SK-N-SH (cell line): ENCODE measurements around the gene SLC24A4. TPM values are rescaled to one million over a fixed set of nuclear protein-coding genes. Genes with fewer than 3 reads are reported as not detected.

Experiments
- CTCF ChIA-PET: fragments of 300-600, 350-600 bp; formaldehyde crosslinking; extraction: SDS; loops from one replicate; lab custom pipeline; 2021; lab: Yijun Ruan, JAX
- POLR2A ChIA-PET: fragments of 350-600 bp; sonication (Branson Sonifier 250); formaldehyde crosslinking; extraction: SDS; loops from one replicate; lab custom pipeline; 2020; ENCODE audit warnings: antibody characterized with exemption, inconsistent platforms; lab: Yijun Ruan, JAX
- DNase-seq: peaks from one replicate; pipeline ENCODE4 v3.0.0; 2012
- H2AFZ ChIP-seq: fragments of 200-600 bp; sonication (generic); 2 replicates; pipeline ENCODE4 v1.8.1; 2016; ENCODE audit warnings: antibody characterized with exemption, mild to moderate bottlenecking, low read depth
- H3F3A ChIP-seq: fragments of 200-600 bp; sonication (generic); replicated peaks from 2 replicates; pipeline ENCODE3; 2016; ENCODE audit warnings: antibody characterized with exemption, mild to moderate bottlenecking; ENCODE audit not compliant: insufficient read depth
- H3K27ac ChIP-seq, 2 experiments: fragments of 200-500 bp in 1 of 2; fragments of 200-600 bp in 1 of 2; sonication (Bioruptor generic) in 1 of 2; sonication (generic), shearing (Covaris generic) in 1 of 2; 2 replicates each; pipeline versions ENCODE4 v1.5.1 to v1.6.1; 2014 to 2016; ENCODE audit warnings: low read depth in 2 of 2, inconsistent platforms in 1 of 2, low read length in 1 of 2, mild to moderate bottlenecking in 1 of 2, mixed read lengths in 1 of 2
- H3K27me3 ChIP-seq: fragments of 200-600 bp; sonication (generic), shearing (Covaris generic); 2 replicates; pipeline ENCODE4 v1.6.1; 2016; ENCODE audit warnings: mixed run types; ENCODE audit not compliant: insufficient read depth
- H3K36me3 ChIP-seq, 2 experiments: fragments of 200-500 bp in 1 of 2; fragments of 200-600 bp in 1 of 2; sonication (Bioruptor generic) in 1 of 2; sonication (generic) in 1 of 2; replicated peaks in 1 of 2; 2 replicates each; pipeline versions ENCODE3 to v1.5.1; 2014 to 2016; ENCODE audit warnings: low read length in 1 of 2, mild to moderate bottlenecking in 1 of 2; ENCODE audit not compliant: insufficient read depth in 2 of 2, control insufficient read depth in 1 of 2
- H3K4me1 ChIP-seq, 2 experiments: fragments of 200-500 bp in 1 of 2; fragments of 200-600 bp in 1 of 2; sonication (Bioruptor generic) in 1 of 2; sonication (generic), shearing (Covaris generic) in 1 of 2; 2 replicates each; pipeline versions ENCODE4 v1.5.1 to v1.6.1; 2014 to 2016; ENCODE audit warnings: low read depth in 1 of 2, low read length in 1 of 2, mixed run types in 1 of 2; ENCODE audit not compliant: insufficient read depth in 2 of 2, control insufficient read depth in 1 of 2
- H3K4me2 ChIP-seq: fragments of 200-600 bp; sonication (generic), shearing (Covaris generic); 2 replicates; pipeline ENCODE4 v1.6.1; 2017; ENCODE audit warnings: mixed run types
- H3K4me3 ChIP-seq, 2 experiments: fragments of 200-500 bp in 1 of 2; fragments of 200-600 bp in 1 of 2; sonication (Bioruptor generic) in 1 of 2; sonication (generic), shearing (Covaris generic) in 1 of 2; 2 replicates each; pipeline versions ENCODE4 v1.5.1 to v1.8.1; 2014 to 2016; ENCODE audit warnings: low read depth in 2 of 2, inconsistent platforms in 1 of 2, low read length in 1 of 2, mild to moderate bottlenecking in 1 of 2, mixed read lengths in 1 of 2, moderate library complexity in 1 of 2
- H3K79me2 ChIP-seq: fragments of 200-600 bp; sonication (generic); 2 replicates; pipeline ENCODE4 v1.8.1; 2017; ENCODE audit warnings: mild to moderate bottlenecking; ENCODE audit not compliant: insufficient read depth
- H3K9ac ChIP-seq: fragments of 200-600 bp; sonication (generic); 2 replicates; pipeline ENCODE4 v1.6.1; 2017; ENCODE audit warnings: mixed run types
- H3K9me2 ChIP-seq: fragments of 200-600 bp; sonication (generic); 2 replicates; pipeline ENCODE4 v1.6.1; 2017; ENCODE audit warnings: mixed run types
- H3K9me3 ChIP-seq: fragments of 200-600 bp; sonication (generic); 2 replicates; pipeline ENCODE4 v1.6.1; 2017; ENCODE audit warnings: mixed run types, mild to moderate bottlenecking, moderate library complexity
- H4K20me1 ChIP-seq: fragments of 200-600 bp; sonication (generic); 2 replicates; pipeline ENCODE4 v1.6.1; 2017; ENCODE audit warnings: mild to moderate bottlenecking, mixed run types; ENCODE audit not compliant: insufficient read depth
- CHD2 ChIP-seq: fragments of 150-350 bp; IDR thresholded peaks from 2 replicates; pipeline ENCODE4 v1.6.1; 2018; ENCODE audit warnings: low read length; ENCODE audit not compliant: partially characterized antibody
- EP300 ChIP-seq, 2 experiments: IDR thresholded peaks; 2 replicates each; pipeline versions ENCODE4 v1.4.0 to v1.6.1; 2012; ENCODE audit warnings: borderline replicate concordance in 1 of 2, low read depth in 1 of 2, low read length in 1 of 2
- EZH2phosphoT487 ChIP-seq: fragments of 200-600 bp; sonication (generic); IDR thresholded peaks from 2 replicates; pipeline ENCODE4 v1.6.1; 2017; ENCODE audit warnings: low read depth, mixed run types, mild to moderate bottlenecking, antibody characterized with exemption, moderate library complexity, borderline replicate concordance
- FOSL2 ChIP-seq: IDR thresholded peaks from 2 replicates; pipeline ENCODE4 v1.4.0; 2012; ENCODE audit warnings: low read depth, mild to moderate bottlenecking, moderate library complexity, borderline replicate concordance
- GABPA ChIP-seq: IDR thresholded peaks from 2 replicates; pipeline ENCODE4 v1.4.0; 2012; ENCODE audit warnings: low read depth, mild to moderate bottlenecking
- GATA2 ChIP-seq: sonication (generic); formaldehyde crosslinking; IDR thresholded peaks from 2 replicates; pipeline ENCODE4 v1.5.0; 2020; ENCODE audit warnings: mild to moderate bottlenecking, missing genetic modification reagents
- IRF3 ChIP-seq: fragments of 150-350 bp; IDR thresholded peaks from 2 replicates; pipeline ENCODE4 v1.6.1; 2016; ENCODE audit warnings: mild to moderate bottlenecking, low read depth, low read length
- MAX ChIP-seq: IDR thresholded peaks from 2 replicates; pipeline ENCODE4 v1.4.0; 2012; ENCODE audit warnings: low read depth
- MEF2A ChIP-seq: IDR thresholded peaks from 2 replicates; pipeline ENCODE4 v1.4.0; 2012; ENCODE audit warnings: low read depth, borderline replicate concordance
- MXI1 ChIP-seq: IDR thresholded peaks from 2 replicates; pipeline ENCODE4 v1.6.1; 2012; ENCODE audit warnings: mild to moderate bottlenecking, low read depth, low read length, improper control_type of control experiment
- POLR2AphosphoS5 ChIP-seq: IDR thresholded peaks from 2 replicates; pipeline ENCODE4 v1.6.1; 2012; ENCODE audit warnings: low read depth, low read length
- RAD21 ChIP-seq: IDR thresholded peaks from 2 replicates; pipeline ENCODE4 v1.6.1; 2012; ENCODE audit warnings: mild to moderate bottlenecking, low read length
- RCOR1 ChIP-seq: fragments of 150-350 bp; IDR thresholded peaks from 2 replicates; pipeline ENCODE4 v1.6.1; 2017; ENCODE audit warnings: antibody characterized with exemption, low read length
- RFX5 ChIP-seq: IDR thresholded peaks from 2 replicates; pipeline ENCODE4 v1.6.1; 2012; ENCODE audit warnings: mild to moderate bottlenecking, improper control_type of control experiment, low read length
- RXRA ChIP-seq: IDR thresholded peaks from 2 replicates; pipeline ENCODE4 v1.4.0; 2012; ENCODE audit warnings: low read depth, mild to moderate bottlenecking, borderline replicate concordance
- SIN3A ChIP-seq: IDR thresholded peaks from 2 replicates; pipeline ENCODE4 v1.6.1; 2012; ENCODE audit warnings: low read depth, mild to moderate bottlenecking, low read length, moderate library complexity, borderline replicate concordance
- SMC3 ChIP-seq: IDR thresholded peaks from 2 replicates; pipeline ENCODE4 v1.6.1; 2012; ENCODE audit warnings: low read depth, low read length, improper control_type of control experiment
- TAF1 ChIP-seq: IDR thresholded peaks from 2 replicates; pipeline ENCODE4 v1.6.1; 2012; ENCODE audit warnings: low read depth, mild to moderate bottlenecking, low read length, moderate library complexity, borderline replicate concordance
- TCF12 ChIP-seq: IDR thresholded peaks from 2 replicates; pipeline ENCODE4 v1.4.0; 2012
- TEAD4 ChIP-seq: IDR thresholded peaks from 2 replicates; pipeline ENCODE4 v1.4.0; 2012; ENCODE audit warnings: mild to moderate bottlenecking, borderline replicate concordance; ENCODE audit not compliant: insufficient read depth
- USF2 ChIP-seq: fragments of 150-350 bp; IDR thresholded peaks from 2 replicates; pipeline ENCODE4 v1.6.1; 2017; ENCODE audit warnings: antibody characterized with exemption, low read length, low read depth, borderline replicate concordance
- YY1 ChIP-seq: IDR thresholded peaks from 2 replicates; pipeline ENCODE4 v1.4.0; 2012; ENCODE audit warnings: low read depth, mild to moderate bottlenecking
- WGBS: methylation state at CpG from one replicate; pipeline ENCODE4 v1.1.6; 2017; ENCODE audit warnings: low lambda C conversion rate; 5-methylcytosine and 5-hydroxymethylcytosine counted together
- polyA plus RNA-seq, 3 experiments: library from polyadenylated mRNA; depleted of rRNA; stranded (reverse); fragments of >200 nt; gene quantifications; 2 replicates each; pipeline ENCODE4 v1.2.3, GENCODE V29; 2012
- TF ChIP-seq, protein P1 (sequence below): IDR thresholded peaks from 2 replicates; pipeline ENCODE4; 2012
- TF ChIP-seq, protein P2 (sequence below): IDR thresholded peaks from 2 replicates; pipeline ENCODE4 v1.4.0; 2012; ENCODE audit warnings: low read depth, borderline replicate concordance

Gene SLC24A4
- polyA plus RNA-seq, 1 of the 3 experiments (the other 2 are of a cell fraction), result 0.07 TPM

DNA sequence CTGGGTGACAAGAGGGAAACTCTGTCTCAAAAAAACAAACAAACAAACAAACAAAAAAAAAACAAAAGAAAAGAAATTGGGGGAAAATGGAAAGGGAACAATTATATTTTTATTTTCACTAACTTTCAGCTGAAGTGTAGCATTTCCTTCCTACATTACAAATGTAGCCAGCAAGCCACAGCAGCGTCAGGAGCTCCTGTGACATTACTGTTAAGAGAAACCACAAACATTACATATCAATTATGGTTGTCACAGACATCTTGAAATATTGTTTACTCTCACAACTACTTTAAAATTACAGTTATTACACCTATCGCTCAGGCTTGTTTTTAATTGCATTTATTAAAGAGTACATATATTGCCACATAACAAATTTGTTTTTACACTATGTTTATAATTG lies 49.8 kb upstream of the SLC24A4 start:
- Histone ChIP-seq H3K4me3 (no peak overlapping the region), H3K9ac (no peak overlapping the region), H3K27ac (no peak overlapping the region), H3K9me3 (no peaks in the 10 kb centered on the region), H4K20me1 (no peaks in the 10 kb centered on the region), H3K36me3 (no peaks in the 10 kb centered on the region), H3K4me1 (no peaks in the 10 kb centered on the region), H3K27me3 (peaks cover 61% of the 10 kb centered on the region), H3K4me2 (no peak overlapping the region), H3K79me2 (no peaks in the 10 kb centered on the region), H2AFZ (no peak overlapping the region), H3F3A (no peaks in the 10 kb centered on the region), H3K9me2 (no peaks in the 10 kb centered on the region)
- TF ChIP-seq SIN3A (no peak), TCF12 (no peak), YY1 (no peak), TAF1 (no peak), POLR2AphosphoS5 (no peak), CHD2 (no peak), TEAD4 (no peak), SMC3 (no peak), GATA2 (CRISPR knock-in tag) (no peak), IRF3 (no peak), EZH2phosphoT487 (no peak), RAD21 (no peak), RFX5 (no peak), FOSL2 (no peak), EP300 (IDR thresholded peaks at IDR 0.05; ENCODE audit: borderline replicate concordance in 1 of 2, low read depth in 1 of 2, low read length in 1 of 2) (no peak)
- TF ChIP-seq, protein P1, sequence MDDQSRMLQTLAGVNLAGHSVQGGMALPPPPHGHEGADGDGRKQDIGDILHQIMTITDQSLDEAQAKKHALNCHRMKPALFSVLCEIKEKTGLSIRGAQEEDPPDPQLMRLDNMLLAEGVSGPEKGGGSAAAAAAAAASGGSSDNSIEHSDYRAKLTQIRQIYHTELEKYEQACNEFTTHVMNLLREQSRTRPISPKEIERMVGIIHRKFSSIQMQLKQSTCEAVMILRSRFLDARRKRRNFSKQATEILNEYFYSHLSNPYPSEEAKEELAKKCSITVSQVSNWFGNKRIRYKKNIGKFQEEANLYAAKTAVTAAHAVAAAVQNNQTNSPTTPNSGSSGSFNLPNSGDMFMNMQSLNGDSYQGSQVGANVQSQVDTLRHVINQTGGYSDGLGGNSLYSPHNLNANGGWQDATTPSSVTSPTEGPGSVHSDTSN, result no peak
- ChIA-PET POLR2A (no interaction called here), CTCF (no interaction called here)
- WGBS, result 13% methylated on average over 2 of the region's 2 CpGs
- no peak for DNase-seq

- Histone ChIP-seq H3K4me1 (no peaks in the 10 kb centered on the region), H3K4me2 (no peak overlapping the region), H3K9me2 (no peaks in the 10 kb centered on the region), H3K79me2 (no peaks in the 10 kb centered on the region), H3K4me3 (no peak overlapping the region), H4K20me1 (no peaks in the 10 kb centered on the region), H2AFZ (no peak overlapping the region), H3K9ac (no peak overlapping the region), H3K9me3 (no peaks in the 10 kb centered on the region), H3K27me3 (peaks cover 57% of the 10 kb centered on the region), H3K27ac (no peak overlapping the region), H3F3A (no peaks in the 10 kb centered on the region), H3K36me3 (no peaks in the 10 kb centered on the region)
- ChIA-PET POLR2A (no interaction called here), CTCF (no interaction called here)
- 6% methylated on average over 6 of the region's 7 CpGs for WGBS
- no peak for TF ChIP-seq IRF3
- TF ChIP-seq GATA2 (CRISPR knock-in tag), result no peak
- TF ChIP-seq USF2, result no peak
- no peak for TF ChIP-seq POLR2AphosphoS5
- no peak for TF ChIP-seq RCOR1
- TF ChIP-seq GABPA, result no peak
- no peak for TF ChIP-seq MEF2A
- TF ChIP-seq, protein P2, sequence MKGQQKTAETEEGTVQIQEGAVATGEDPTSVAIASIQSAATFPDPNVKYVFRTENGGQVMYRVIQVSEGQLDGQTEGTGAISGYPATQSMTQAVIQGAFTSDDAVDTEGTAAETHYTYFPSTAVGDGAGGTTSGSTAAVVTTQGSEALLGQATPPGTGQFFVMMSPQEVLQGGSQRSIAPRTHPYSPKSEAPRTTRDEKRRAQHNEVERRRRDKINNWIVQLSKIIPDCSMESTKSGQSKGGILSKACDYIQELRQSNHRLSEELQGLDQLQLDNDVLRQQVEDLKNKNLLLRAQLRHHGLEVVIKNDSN, result no peak
- no peak for TF ChIP-seq MAX
- no peak for TF ChIP-seq FOSL2
- no peak for TF ChIP-seq YY1
- TF ChIP-seq MXI1, result no peak
- TF ChIP-seq TAF1, result no peak
- no peak for TF ChIP-seq RXRA
- no peak for DNase-seq
Measured at GRCh38 chr14:92274055-92274454, 48.9 kb upstream of the SLC24A4 start.
